ENCODE results near the gene FTL. TPM values are rescaled to one million over a fixed set of nuclear protein-coding genes. Genes with fewer than 3 reads are reported as not detected.
A peak's percentile ranks its signal among the peaks of the same experiment; 100 is the strongest.

Gene FTL
- total and polyA plus RNA-seq, 4 donors: 3,184 to 17,889 (median 5,311) TPM

DNA sequence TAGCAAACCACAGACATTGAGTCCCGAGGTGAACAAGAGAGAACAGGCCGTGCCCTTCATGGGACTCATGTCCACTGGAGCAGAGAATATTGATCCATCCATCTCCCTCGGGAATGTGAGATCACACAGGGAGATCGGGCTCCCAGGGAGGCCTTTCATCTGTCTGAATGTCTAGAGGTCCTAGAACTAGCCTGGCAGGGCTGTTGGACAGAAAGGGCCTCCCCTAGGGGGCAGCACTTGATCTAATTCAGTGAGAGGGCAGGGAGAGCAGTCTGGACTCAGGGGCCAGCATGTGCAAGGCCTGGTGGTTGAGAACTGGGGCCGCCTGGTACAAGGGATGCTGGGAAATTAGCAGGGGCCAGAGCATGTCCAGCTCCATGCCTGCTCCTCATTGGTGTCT, 32.9 kb downstream of the FTL start:
- ATAC-seq (ENCODE audit: low FRiP score) (no peak), DNase-seq (no peak)
- H3K4me3 ChIP-seq (ENCODE audit: low read length in 2 of 2): no peak overlapping the region
- no peaks in the 10 kb centered on the region for H3K9me3 ChIP-seq (ENCODE audit: control insufficient read depth, low read length)
- H3K27me3 ChIP-seq (ENCODE audit: control insufficient read depth in 1 of 2, insufficient read depth in 2 of 2, low read length in 1 of 2): no peaks in the 10 kb centered on the region
- H3K36me3 ChIP-seq (ENCODE audit: control insufficient read depth in 1 of 2, insufficient read depth in 2 of 2, low read length in 1 of 2): no peaks in the 10 kb centered on the region
- 81 to 86% methylated on average over 5 of the region's 5 CpGs for WGBS, 2 donors
- intact Hi-C loops (cut with DNase I): loop anchor here in 1 of 2 donors (10.0 kb wide), 1 partner anchor 147 kb away; no protein-coding TSS in a partner anchor
- H3K4me1 ChIP-seq (ENCODE audit: control insufficient read depth in 1 of 2, insufficient read depth in 2 of 2, low read length in 2 of 2): no peaks in the 10 kb centered on the region
- H3K27ac ChIP-seq (ENCODE audit: low read depth in 1 of 2, low read length in 2 of 2): no peak overlapping the region

DNA sequence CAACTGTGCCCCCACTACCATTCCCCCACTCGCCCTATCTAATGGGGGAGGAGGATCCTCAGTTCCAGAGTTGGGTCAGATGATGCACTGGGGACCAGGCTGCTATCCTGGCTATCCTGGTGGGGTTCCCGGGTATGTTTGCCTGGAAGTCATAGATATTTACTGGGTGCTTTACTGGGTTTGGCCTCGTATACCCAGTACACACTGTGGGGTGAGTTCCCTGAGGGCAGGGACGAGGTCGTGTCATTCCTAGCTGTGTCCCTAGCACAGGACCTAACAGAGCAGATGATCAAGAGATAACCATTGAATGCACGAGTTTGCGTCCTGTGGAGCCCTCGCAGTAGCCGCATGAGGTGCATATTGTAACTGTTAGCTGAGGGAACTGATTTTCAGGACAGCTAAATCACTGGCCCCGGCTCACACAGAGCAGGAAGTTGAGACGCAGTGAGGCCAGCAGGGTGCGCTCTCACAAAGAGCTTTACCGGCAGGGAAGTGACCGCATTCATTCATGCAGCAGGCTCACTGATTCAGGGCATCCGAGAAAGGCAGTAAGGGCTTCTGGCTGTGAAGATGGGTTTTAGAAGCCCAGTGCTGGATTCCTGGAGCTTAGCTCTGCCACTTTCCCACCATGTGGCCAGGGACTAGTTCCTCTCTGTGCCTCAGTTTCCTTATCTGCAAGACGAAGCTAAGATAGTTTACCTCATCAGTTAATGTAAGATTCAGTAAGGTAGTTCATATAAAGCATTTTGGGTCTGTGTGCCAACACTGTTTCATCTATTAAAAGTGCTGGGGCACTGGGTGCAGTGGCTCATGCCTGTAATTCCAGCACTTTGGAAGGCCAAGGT, 34.6 kb downstream of the FTL start:
- no peak overlapping the region for H3K4me3 ChIP-seq (ENCODE audit: low read length in 2 of 2)
- peaks cover 0 to 3% of the 10 kb centered on the region in 2 donors for H3K36me3 ChIP-seq (ENCODE audit: control insufficient read depth in 1 of 2, insufficient read depth in 2 of 2, low read length in 1 of 2)
- no peaks in the 10 kb centered on the region for H3K4me1 ChIP-seq (ENCODE audit: control insufficient read depth in 1 of 2, insufficient read depth in 2 of 2, low read length in 2 of 2)
- ATAC-seq (ENCODE audit: low FRiP score): no peak
- no peaks in the 10 kb centered on the region for H3K27me3 ChIP-seq (ENCODE audit: control insufficient read depth in 1 of 2, insufficient read depth in 2 of 2, low read length in 1 of 2)
- intact Hi-C loops (cut with DNase I): loop anchor here in 1 of 2 donors (10.0 kb wide), 1 partner anchor 145 kb away; no protein-coding TSS in a partner anchor
- peak; percentile 77 to 83 for DNase-seq
- H3K27ac ChIP-seq (ENCODE audit: low read depth in 1 of 2, low read length in 2 of 2): no peak overlapping the region
- 52 to 57% methylated on average over 16 of the region's 16 CpGs for WGBS, 2 donors
- no peaks in the 10 kb centered on the region for H3K9me3 ChIP-seq (ENCODE audit: control insufficient read depth, low read length)

DNA sequence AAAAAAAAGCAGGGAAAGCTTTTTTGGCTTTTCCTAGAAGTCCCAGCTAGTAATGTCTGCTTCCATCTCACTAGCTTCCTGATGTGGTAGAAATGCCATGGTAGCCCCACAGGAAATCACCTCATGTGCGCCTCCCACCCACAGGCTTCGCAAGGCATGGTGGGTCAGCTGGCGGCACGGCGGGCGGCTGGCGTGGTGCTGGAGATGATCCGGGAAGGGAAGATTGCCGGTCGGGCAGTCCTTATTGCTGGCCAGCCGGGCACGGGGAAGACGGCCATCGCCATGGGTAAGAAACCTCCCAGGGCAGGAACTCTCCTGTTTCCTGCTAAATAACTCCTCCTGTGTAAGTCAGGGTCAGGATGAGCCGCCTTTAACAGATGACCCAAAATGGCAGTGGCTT, 39.0 kb downstream of the FTL start:
- Histone ChIP-seq H3K9me3 (ENCODE audit: control insufficient read depth, low read length) (no peaks in the 10 kb centered on the region), H3K36me3 (ENCODE audit: control insufficient read depth in 1 of 2, insufficient read depth in 2 of 2, low read length in 1 of 2) (peaks cover 4 to 9% of the 10 kb centered on the region in 2 donors), H3K4me1 (ENCODE audit: control insufficient read depth in 1 of 2, insufficient read depth in 2 of 2, low read length in 2 of 2) (no peaks in the 10 kb centered on the region), H3K4me3 (ENCODE audit: low read length in 2 of 2) (no peak overlapping the region), H3K27me3 (ENCODE audit: control insufficient read depth in 1 of 2, insufficient read depth in 2 of 2, low read length in 1 of 2) (no peaks in the 10 kb centered on the region), H3K27ac (ENCODE audit: low read depth in 1 of 2, low read length in 2 of 2) (no peak overlapping the region)
- intact Hi-C loops (cut with DNase I): no loop called here
- no peak for ATAC-seq (ENCODE audit: low FRiP score)
- WGBS, 2 donors: 99% methylated on average over 15 of the region's 15 CpGs
- no peak for DNase-seq

DNA sequence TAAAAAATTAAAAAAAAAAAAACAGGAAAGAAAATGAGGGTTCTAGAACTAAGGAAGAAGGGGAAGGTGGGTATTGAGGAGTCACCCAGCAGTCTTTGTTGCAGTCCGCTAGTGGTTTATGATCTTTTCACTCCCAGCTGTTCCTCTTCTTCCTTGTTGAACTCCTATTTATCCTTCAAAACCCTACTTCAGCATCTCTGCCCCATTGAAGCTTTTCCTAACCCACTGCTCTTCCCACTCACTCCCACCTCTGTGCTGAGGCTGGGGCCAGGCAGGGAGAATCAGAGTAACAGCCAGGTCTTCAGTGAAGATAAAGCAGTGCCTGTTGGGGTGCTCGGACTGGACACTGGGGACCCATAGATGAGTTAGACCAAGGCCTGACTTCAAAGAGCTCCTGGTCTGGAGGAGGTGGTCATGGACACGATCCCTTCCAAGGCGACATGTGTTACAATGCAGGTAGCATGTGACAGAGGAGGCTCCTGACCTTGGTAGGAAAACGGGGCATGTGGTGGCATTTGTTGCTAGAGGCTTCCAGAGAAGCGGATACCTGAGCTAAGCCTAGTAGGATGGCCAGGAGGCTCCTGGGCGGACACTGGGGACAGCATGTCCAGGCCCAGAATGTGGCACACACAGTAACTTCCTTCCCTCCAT, 40.0 kb downstream of the FTL start:
- Histone ChIP-seq H3K27me3 (ENCODE audit: control insufficient read depth in 1 of 2, insufficient read depth in 2 of 2, low read length in 1 of 2) (no peaks in the 10 kb centered on the region), H3K4me1 (ENCODE audit: control insufficient read depth in 1 of 2, insufficient read depth in 2 of 2, low read length in 2 of 2) (no peaks in the 10 kb centered on the region), H3K27ac (ENCODE audit: low read depth in 1 of 2, low read length in 2 of 2) (no peak overlapping the region), H3K9me3 (ENCODE audit: control insufficient read depth, low read length) (no peaks in the 10 kb centered on the region), H3K36me3 (ENCODE audit: control insufficient read depth in 1 of 2, insufficient read depth in 2 of 2, low read length in 1 of 2) (peaks cover 4 to 9% of the 10 kb centered on the region in 2 donors), H3K4me3 (ENCODE audit: low read length in 2 of 2) (no peak overlapping the region)
- WGBS, 2 donors: 93 to 94% methylated on average over 7 of the region's 7 CpGs
- ATAC-seq (ENCODE audit: low FRiP score) (no peak), DNase-seq (no peak)
- intact Hi-C loops (cut with DNase I): no loop called here

DNA sequence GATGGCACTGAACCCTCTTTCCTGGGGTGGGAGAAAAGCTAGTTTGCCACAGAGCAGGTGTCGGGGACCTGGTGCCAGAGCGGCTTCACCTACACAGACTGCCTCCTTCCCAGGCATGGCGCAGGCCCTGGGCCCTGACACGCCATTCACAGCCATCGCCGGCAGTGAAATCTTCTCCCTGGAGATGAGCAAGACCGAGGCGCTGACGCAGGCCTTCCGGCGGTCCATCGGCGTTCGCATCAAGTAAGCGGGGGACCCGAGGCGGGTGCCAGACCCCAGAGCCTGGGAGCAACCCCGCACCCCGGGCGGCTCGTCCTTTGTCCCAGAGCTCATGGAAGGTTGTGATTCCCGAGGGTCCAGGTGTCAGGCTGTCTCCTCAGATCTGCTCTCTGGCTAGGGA, 41.8 kb downstream of the FTL start:
- H3K27me3 ChIP-seq (ENCODE audit: control insufficient read depth in 1 of 2, insufficient read depth in 2 of 2, low read length in 1 of 2): no peaks in the 10 kb centered on the region
- ATAC-seq (ENCODE audit: low FRiP score): no peak
- intact Hi-C loops (cut with DNase I): no loop called here
- no peaks in the 10 kb centered on the region for H3K9me3 ChIP-seq (ENCODE audit: control insufficient read depth, low read length)
- no peak for DNase-seq
- 92 to 96% methylated on average over 22 of the region's 22 CpGs for WGBS, 2 donors
- no peaks in the 10 kb centered on the region for H3K4me1 ChIP-seq (ENCODE audit: control insufficient read depth in 1 of 2, insufficient read depth in 2 of 2, low read length in 2 of 2)
- no peak overlapping the region for H3K27ac ChIP-seq (ENCODE audit: low read depth in 1 of 2, low read length in 2 of 2)
- no peak overlapping the region for H3K4me3 ChIP-seq (ENCODE audit: low read length in 2 of 2)
- H3K36me3 ChIP-seq (ENCODE audit: control insufficient read depth in 1 of 2, insufficient read depth in 2 of 2, low read length in 1 of 2): peaks cover 4 to 9% of the 10 kb centered on the region in 2 donors

DNA sequence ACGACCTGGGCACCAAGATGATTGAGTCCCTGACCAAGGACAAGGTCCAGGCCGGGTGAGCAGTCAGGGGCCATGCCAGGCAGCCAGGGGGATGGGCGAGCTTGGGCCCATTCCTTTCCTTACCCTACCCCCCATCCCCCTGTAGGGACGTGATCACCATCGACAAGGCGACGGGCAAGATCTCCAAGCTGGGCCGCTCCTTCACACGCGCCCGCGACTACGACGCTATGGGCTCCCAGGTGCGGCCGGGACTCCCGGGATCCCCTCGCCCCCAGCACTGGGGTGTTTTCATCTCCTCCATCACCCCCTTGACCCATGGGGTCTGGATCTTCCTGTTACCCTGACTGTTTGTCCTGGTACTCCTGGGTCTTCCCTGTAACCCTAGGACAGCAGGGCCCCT, 44.7 kb downstream of the FTL start:
- 96% methylated on average over 18 of the region's 18 CpGs for WGBS, 2 donors
- Histone ChIP-seq H3K27me3 (ENCODE audit: control insufficient read depth in 1 of 2, insufficient read depth in 2 of 2, low read length in 1 of 2) (no peaks in the 10 kb centered on the region), H3K36me3 (ENCODE audit: control insufficient read depth in 1 of 2, insufficient read depth in 2 of 2, low read length in 1 of 2) (peaks cover 4 to 6% of the 10 kb centered on the region in 2 donors), H3K4me1 (ENCODE audit: control insufficient read depth in 1 of 2, insufficient read depth in 2 of 2, low read length in 2 of 2) (no peaks in the 10 kb centered on the region), H3K4me3 (ENCODE audit: low read length in 2 of 2) (no peak overlapping the region), H3K27ac (ENCODE audit: low read depth in 1 of 2, low read length in 2 of 2) (no peak overlapping the region), H3K9me3 (ENCODE audit: control insufficient read depth, low read length) (no peaks in the 10 kb centered on the region)
- intact Hi-C loops (cut with DNase I): no loop called here
- DNase-seq: no peak
- ATAC-seq (ENCODE audit: low FRiP score): no peak

DNA sequence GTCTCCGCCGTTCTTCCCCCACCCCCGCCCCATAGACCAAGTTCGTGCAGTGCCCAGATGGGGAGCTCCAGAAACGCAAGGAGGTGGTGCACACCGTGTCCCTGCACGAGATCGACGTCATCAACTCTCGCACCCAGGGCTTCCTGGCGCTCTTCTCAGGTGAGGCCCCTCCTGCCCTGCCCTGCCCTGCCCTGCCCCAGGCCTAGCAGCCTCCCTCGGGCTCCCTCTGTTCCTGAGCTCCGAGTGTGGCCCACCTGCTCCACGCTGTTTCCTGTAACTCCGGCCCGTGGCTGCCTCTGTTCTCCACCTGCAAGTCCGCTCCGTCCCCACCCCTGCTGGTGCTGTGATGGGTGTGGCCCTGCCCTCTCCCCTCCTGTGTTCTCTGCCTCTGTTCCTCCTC, 45.3 kb downstream of the FTL start:
- H3K4me1 ChIP-seq (ENCODE audit: control insufficient read depth in 1 of 2, insufficient read depth in 2 of 2, low read length in 2 of 2): no peaks in the 10 kb centered on the region
- no peak overlapping the region for H3K27ac ChIP-seq (ENCODE audit: low read depth in 1 of 2, low read length in 2 of 2)
- WGBS, 2 donors: 89% methylated on average over 18 of the region's 18 CpGs
- H3K36me3 ChIP-seq (ENCODE audit: control insufficient read depth in 1 of 2, insufficient read depth in 2 of 2, low read length in 1 of 2): peaks cover 0 to 2% of the 10 kb centered on the region in 2 donors
- intact Hi-C loops (cut with DNase I): no loop called here
- no peaks in the 10 kb centered on the region for H3K9me3 ChIP-seq (ENCODE audit: control insufficient read depth, low read length)
- DNase-seq (no peak), ATAC-seq (ENCODE audit: low FRiP score) (no peak)
- no peaks in the 10 kb centered on the region for H3K27me3 ChIP-seq (ENCODE audit: control insufficient read depth in 1 of 2, insufficient read depth in 2 of 2, low read length in 1 of 2)
- H3K4me3 ChIP-seq (ENCODE audit: low read length in 2 of 2): no peak overlapping the region

DNA sequence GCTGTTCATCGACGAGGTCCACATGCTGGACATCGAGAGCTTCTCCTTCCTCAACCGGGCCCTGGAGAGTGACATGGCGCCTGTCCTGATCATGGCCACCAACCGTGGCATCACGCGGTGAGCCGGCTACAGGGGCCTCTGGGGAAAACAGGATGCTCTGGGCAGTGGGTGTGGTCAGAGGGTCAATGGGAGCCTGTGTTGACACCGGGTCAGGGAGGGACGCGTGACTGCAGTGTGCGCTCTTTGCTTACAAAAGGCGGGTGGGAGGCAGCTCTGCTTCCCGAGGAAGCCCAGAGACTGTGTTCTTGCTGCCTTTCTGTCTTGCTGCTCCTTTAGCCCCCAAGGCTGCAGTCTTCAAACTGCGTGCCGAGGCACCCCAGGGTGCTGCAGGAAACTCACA, 46.1 kb downstream of the FTL start:
- Histone ChIP-seq H3K27ac (ENCODE audit: low read depth in 1 of 2, low read length in 2 of 2) (no peak overlapping the region), H3K36me3 (ENCODE audit: control insufficient read depth in 1 of 2, insufficient read depth in 2 of 2, low read length in 1 of 2) (peaks cover 0 to 2% of the 10 kb centered on the region in 2 donors), H3K27me3 (ENCODE audit: control insufficient read depth in 1 of 2, insufficient read depth in 2 of 2, low read length in 1 of 2) (no peaks in the 10 kb centered on the region), H3K9me3 (ENCODE audit: control insufficient read depth, low read length) (no peaks in the 10 kb centered on the region), H3K4me1 (ENCODE audit: control insufficient read depth in 1 of 2, insufficient read depth in 2 of 2, low read length in 2 of 2) (no peaks in the 10 kb centered on the region), H3K4me3 (ENCODE audit: low read length in 2 of 2) (no peak overlapping the region)
- DNase-seq (no peak), ATAC-seq (ENCODE audit: low FRiP score) (no peak)
- intact Hi-C loops (cut with DNase I): no loop called here
- WGBS, 2 donors: 88 to 89% methylated on average over 17 of the region's 17 CpGs

All from aorta (tissue), 5 donors.